Measurements from ENCODE around the gene PRKCQ.

The PRKCQ gene

GRCh38 chr10:6565588-6565987 lies 14.5 kb downstream of the PRKCQ start:
- DNase-seq, result no peak

- no peak for DNase-seq
Measured at GRCh38 chr10:6564367-6564766, 15.7 kb downstream of the PRKCQ start.

GRCh38 chr10:6563731-6564130 lies 16.3 kb downstream of the PRKCQ start:
- no peak for DNase-seq

- no peak for DNase-seq
Measured at GRCh38 chr10:6563075-6563474, 17.0 kb downstream of the PRKCQ start.

- DNase-seq, result no peak
Measured at GRCh38 chr10:6562221-6562620, 17.9 kb downstream of the PRKCQ start.

GRCh38 chr10:6561552-6561951 lies 18.5 kb downstream of the PRKCQ start:
- DNase-seq, result no peak

GRCh38 chr10:6558759-6559461 lies 21.2 kb downstream of the PRKCQ start:
- DNase-seq, result no peak

GRCh38 chr10:6558272-6558671 lies 21.8 kb downstream of the PRKCQ start:
- no peak for DNase-seq

GRCh38 chr10:6553937-6554336 lies 26.1 kb downstream of the PRKCQ start:
- no peak for DNase-seq

- no peak for DNase-seq
Measured at GRCh38 chr10:6543431-6544005, 36.6 kb downstream of the PRKCQ start.

GRCh38 chr10:6542999-6543430 lies 37.1 kb downstream of the PRKCQ start:
- DNase-seq, result no peak

- no peak for DNase-seq
Measured at GRCh38 chr10:6539833-6540232, 40.2 kb downstream of the PRKCQ start.

- DNase-seq, result no peak
Measured at GRCh38 chr10:6537770-6538169, 42.3 kb downstream of the PRKCQ start.

GRCh38 chr10:6536102-6536501 lies 44.0 kb downstream of the PRKCQ start:
- no peak for DNase-seq

- no peak for DNase-seq
Measured at GRCh38 chr10:6535156-6535764, 44.8 kb downstream of the PRKCQ start.

GRCh38 chr10:6532321-6532720 lies 47.8 kb downstream of the PRKCQ start:
- DNase-seq, result no peak

- no peak for DNase-seq
Measured at GRCh38 chr10:6530966-6531365, 49.1 kb downstream of the PRKCQ start.

- DNase-seq, result no peak
Measured at GRCh38 chr10:6530211-6530840, 49.8 kb downstream of the PRKCQ start.

GRCh38 chr10:6528198-6528950 lies 51.7 kb downstream of the PRKCQ start:
- no peak for DNase-seq

GRCh38 chr10:6525599-6526165 lies 54.4 kb downstream of the PRKCQ start:
- no peak for DNase-seq

- no peak for DNase-seq
Measured at GRCh38 chr10:6522230-6522629, 57.8 kb downstream of the PRKCQ start.

GRCh38 chr10:6520138-6520537 lies 59.9 kb downstream of the PRKCQ start:
- no peak for DNase-seq
